HG02970 (cell line): ENCODE results near the gene PRR23E.

Experiments
- ATAC-seq: cut with Tn5 transposase; IDR thresholded peaks from one replicate; pipeline ENCODE4 v1.9.1; 2021; ENCODE audit warnings: mild to moderate bottlenecking, moderate library complexity, moderate number of reproducible peaks; ENCODE audit not compliant: unreplicated experiment, low FRiP score

PRR23E gene

DNA sequence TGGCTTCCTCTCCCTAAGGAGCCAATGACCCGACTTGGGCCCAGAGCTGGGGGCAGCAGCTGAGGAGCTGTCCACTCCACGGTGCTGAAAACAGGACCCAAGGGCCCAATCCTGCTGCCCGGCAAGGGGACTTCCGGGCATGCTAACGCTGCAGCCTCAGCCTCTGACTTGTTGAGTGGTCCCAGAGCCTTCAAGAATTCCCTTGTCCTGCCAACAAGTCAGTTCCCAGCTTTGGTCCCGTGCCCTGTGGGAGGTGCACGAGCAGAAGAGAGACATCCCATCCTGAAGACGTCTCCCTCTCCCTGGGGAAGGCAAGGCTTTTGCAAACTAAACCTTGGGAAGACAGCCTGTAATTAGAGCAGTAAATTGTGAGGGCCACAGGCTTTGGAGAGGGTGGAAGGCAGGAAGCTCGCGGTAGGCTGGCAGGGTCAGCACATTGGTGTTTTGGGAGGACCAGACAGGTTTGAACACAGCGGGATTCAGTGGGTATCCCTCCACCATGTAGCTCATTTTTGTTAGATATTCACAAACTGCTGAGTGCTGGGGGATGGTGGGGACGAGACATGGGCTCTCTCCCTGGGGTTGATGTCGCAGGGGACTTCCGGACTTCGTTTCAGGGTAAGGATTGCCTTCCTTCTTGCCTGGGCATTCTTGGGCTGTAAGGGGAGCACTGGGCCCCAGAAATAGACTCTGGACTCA, 29.8 kb upstream of the PRR23E start:
- no peak for ATAC-seq

DNA sequence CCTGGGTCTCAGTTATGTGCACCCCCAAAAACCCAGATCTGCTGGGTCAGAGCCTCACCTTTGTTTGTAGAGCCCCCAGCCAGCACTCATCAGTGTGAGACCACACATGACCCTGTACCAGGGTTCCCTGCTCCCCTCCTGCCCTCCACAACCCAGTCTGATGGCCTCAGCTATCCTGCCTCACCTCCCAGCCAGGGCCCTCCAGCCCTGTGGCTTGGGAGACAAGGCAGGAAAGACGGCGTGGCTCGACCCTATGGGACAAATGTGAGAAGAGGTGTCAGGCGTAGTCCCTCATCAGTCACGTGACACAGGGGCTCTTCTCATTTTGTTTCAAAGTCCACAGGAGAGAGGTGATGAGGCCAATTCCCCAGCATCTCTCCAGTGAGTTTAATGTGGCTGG, 28.3 kb upstream of the PRR23E start:
- no peak for ATAC-seq

DNA sequence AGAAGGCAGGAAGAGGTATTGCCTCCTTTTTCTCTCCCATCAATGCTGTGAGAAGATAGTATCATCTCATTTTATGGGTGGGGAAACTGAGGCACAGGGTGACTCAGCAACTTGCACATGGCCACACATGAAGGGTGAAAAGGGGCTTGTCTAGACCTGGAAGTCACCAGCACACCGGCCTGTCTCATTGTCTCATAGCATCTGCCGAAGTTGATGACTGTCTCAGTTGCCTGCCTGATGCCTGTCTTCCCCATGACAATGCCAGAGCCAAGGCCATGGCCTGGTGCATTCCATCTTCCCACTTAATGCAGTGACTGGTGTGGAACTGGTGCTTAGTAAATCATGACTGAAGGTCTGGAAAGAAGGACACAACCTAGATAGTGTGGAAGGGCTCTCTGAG, 27.9 kb upstream of the PRR23E start:
- no peak for ATAC-seq

DNA sequence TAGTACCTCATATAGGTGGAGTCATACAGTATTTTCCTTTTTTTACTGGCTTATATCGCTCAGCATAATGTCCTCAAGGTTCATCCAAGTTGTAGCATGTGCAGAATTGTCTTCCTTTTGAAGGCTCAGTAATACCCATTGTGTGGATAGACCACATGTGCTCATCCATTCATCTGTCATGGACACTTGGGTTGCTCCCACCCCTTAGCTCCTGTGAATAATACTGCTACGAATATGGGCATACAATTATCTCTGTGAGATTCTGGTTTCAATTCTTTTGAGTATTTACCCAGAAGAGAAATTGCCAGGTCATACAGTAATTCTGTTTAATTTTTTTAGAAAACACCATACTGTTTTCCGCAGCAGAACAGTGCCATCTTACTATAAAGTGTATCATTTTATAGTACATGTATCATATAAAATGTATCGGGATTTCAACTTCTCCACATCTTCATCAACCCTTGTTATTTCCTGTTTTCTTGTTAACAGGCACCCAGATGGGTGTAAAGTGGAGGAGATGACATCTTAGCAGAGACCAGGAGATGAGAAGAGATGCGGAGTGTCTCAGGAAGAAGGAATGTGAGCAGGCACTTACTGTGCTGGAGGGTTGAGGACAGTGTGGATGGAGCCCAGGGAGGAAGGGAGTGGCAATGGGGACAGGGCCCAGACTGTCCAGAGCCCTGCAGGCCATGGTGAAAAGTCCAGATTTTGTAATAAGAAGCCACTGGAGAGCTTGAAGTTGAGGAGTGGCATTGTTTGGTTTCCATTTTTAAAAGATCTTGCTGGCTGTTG, 27.0 kb upstream of the PRR23E start:
- no peak for ATAC-seq

DNA sequence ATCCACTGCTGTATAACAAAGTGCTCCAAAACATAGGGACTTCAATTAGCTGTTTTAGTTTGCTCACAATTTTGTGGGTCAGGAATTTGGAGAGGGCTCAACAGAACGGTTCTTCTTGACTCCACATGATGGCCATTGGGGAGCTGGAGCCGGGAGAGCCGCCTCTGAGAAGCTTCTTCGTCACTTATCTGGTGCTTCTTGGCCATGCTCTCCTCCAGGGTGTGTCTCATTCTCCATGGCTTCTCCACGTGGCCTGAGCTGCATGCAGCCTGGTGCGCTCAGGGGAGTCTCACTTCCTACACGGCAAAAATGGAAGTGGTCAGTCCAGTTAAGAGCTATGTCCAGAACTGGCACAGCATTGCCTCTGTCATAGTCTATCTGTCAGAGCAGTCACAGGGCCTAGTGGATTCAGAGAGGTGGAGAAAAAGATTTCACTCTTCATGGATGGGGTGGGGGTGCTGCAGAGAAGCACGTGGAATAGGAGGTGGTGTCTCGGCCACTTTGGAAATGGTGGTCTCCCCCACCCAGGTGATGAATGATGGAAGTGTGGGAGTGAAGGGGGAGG, 26.3 kb upstream of the PRR23E start:
- ATAC-seq = no peak

DNA sequence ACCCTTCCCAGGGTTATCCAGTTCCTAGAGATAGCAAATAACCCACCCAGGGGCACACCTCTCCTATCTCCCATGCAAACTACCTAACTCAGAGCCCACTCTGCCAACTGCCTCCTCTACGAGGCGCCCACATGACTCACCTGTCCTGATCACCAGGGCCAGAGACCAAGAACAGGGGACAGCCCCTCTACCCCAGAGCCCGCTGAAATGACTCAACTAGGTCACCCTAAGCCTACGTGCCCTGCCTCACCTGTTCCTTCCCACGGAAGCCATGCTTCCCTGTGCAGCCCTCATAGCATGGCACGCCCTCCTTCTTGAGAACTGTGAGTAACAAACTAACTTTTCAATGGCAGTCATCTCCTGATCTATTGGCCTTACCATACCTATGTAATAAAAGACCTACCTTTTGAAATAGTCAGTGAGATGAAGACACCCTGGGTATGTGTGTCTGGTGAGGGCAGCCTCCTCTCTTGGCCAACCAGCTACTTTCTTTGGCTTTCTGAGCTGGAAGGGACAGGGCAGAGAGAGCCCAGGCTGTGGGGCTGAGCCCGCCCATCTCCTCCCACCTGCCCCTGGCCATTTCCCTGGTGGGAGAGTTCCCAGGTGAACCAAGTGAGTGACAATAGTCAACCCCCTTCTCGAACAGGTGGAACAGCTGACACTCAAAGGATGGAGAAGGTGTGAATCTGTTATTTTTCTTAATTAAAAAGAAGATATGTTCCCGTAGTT, 25.5 kb upstream of the PRR23E start:
- ATAC-seq = no peak

DNA sequence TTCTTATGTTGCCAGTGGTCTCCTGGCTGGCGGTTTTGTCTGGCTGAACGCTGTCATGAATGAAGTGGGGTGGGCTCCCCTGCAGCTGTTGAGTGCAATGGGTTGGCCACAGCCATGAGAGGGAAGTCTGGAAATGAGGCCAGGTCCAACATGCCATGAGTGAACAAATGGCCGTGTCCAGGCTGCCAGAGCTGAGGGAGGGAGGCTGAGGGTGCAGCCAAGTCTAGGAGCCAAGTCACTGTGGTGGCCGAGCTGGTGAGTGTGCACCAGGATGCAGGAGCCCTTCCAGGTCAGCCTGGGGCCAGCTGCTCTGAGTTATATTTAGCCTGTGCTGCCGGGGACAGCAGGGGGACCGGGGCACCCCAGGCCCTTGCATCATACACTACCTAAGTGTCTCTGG, 24.7 kb upstream of the PRR23E start:
- no peak for ATAC-seq

DNA sequence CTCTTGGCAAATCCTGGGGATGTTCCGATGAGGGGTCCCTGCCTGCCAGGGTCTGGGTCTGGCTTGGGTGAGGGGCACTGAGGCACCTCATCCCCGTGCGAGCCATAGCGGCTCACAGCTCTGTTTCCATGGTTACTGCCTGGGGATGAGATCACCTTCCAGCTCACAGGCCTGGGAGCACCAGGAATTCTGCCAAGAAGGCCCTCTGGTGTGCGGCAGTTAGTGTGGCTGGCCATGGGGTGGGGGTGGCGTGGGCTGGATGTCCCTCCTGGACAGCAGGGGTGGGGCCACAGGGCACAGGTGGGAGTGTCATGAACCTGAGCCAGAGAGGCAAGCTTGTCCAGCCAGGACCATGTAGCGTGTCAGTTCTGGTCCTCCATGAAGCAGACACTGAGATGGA, 22.1 kb upstream of the PRR23E start:
- ATAC-seq = no peak

DNA sequence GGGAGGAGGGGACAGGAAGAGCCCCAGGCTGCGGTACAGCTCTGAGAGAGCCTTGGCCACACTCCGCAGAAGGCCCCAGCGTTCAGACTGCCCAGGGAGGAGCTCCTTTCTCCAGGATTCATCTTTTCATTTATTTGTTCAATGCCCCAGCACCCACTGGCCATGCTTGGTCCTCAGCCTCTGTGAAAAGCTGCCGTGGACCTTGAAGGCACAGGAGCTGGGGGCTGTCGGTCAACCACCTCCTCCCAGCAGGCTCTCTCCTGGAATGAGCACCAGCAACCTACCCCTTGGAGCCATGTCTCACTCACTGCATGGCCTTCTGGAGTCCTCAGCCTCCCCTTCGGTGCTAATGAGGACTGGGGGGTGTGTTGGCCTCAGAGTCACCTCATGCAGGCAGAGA, 21.6 kb upstream of the PRR23E start:
- no peak for ATAC-seq

DNA sequence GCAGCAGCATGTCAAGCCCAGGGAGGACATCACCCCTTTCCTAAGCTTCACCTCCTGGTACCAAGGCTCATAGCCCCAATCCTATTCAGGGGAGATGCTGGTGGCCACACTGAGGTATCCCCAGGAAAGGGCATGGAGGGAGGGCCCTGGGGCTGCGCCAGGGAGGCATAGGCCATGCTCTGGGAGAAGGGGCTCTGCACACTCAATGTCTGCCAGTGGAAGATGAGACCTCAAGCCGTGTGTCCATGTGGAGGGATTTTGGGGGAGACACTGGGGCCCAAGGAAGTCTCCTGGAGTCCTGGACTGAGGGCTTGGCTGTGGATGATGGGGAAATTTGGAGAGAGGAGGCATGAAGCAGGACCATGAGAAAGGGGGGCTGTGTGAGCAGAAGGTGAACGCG, 21.2 kb upstream of the PRR23E start:
- no peak for ATAC-seq

DNA sequence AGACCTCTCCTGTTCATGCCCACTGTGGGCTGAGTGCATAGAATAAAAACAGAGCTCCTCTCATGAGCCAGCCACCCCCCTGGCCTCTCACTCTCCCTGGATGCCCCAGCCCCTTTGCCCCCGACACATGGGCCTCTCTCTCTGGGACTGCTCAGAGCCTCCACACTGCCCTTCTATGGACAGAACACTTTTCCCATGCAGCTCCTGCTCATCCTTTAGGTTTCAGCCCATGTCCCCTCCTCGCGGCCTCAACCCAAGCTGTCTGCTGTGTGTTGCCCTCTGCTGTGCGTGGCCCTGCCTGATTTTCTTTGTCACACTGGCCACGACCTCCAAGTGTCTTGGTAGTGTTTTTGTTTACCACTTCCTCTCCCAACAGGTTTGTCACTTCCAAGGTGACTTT, 20.7 kb upstream of the PRR23E start:
- ATAC-seq = no peak

DNA sequence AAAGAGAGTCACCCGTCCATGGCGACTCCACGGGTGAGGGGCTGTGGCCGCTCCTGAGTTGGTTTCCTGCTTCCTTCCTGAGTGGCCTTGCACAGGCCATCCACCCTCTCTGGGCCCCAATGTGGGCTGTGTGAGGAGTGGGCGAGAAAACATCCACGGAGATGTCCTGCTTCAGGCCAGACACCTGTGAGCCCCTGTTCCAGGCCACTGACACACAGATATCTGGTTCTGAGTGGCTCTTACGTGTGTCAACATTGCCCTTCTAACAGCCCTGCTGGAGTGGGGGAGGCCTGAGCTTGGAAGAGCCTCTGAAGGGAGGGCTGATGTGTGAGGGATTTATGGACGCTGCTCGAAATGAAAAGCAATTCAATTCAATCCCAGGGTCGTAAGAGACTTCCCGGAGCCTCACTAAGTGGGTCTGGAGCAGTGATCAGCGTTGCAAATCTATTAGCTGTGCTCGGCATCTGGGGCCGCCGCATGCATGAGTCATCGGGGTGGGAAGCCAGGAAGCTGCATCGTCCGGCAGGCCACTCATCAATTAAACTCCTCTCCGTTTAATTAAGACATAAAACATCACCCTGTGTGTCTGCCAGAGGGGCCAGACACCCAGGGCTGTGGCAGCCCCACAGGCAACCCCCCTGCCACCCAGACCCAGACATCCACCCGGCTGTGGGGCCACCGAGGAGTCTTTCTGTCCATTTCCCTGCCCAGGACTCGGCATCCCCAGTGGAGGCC, 20.0 kb upstream of the PRR23E start:
- no peak for ATAC-seq

DNA sequence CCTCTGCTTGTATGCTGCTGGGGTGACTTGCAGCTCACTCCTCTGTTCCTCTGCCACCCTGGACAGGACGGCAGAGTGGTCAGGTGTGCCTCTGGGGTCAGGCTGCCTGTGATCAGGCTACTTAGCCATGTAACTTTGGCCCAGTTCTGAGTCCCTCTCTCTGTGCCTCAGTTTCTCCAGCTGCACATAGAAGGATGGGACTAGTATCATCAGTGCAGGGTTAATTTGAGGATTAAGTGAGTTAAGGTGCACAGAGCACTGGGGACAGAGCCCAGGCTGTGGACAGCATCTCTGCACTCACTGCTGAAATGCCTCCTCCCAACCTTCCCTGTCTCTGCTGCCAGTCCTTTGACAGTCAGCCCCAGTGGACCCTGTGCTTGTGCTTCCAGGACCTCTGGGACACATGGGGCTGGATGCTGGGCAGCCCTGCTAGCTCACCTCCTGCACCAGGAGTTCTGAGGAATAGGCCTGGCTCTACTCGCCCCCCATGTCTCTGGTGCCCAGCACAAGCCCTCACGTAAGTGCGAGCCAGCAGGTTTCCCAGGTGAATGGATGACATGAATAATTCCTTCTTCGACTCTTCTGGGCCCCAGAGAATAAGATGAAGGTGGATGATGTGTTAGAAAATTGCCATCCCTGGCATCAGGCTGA, 19.3 kb upstream of the PRR23E start:
- ATAC-seq = no peak

DNA sequence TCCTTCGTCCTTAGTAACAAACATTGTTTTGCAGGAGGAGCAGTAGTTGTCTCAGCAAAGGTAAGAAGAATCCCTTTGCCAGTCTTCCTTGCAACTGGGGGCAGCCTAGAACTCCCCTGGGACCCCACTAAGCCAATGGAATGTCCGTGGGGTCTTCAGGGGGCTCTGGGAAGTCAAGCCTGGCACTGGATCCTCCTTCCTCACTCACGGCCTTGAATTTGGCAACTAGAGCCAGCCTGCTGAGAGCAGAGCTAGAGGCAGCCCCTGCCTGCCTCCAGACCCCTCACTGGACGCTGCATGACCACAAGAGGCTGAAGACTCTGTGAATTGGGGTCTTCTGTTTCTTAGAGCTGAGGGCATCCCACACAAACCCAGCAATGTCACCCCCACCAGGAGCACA, 18.6 kb upstream of the PRR23E start:
- ATAC-seq = no peak

DNA sequence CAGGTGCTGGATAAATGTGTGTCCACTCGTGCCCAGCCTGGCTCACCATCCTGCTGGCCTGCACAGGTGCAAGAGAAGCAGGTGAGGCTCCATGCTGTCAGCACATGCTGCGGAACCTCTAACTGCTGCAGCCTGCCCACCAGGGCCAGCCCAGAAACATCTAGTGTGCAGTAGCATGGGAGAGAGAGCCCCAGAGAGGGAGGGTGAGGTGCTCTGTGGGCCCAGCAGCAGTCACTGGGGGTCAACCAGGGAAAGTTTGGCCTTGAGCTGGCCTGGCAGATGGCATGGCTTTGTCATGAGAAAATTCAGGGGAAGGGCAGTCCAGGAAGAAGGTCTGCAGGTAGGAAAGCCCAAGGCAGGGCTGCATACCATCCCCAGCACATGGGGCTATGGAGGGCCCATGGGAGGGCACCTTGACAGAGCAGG, 18.2 kb upstream of the PRR23E start:
- no peak for ATAC-seq

DNA sequence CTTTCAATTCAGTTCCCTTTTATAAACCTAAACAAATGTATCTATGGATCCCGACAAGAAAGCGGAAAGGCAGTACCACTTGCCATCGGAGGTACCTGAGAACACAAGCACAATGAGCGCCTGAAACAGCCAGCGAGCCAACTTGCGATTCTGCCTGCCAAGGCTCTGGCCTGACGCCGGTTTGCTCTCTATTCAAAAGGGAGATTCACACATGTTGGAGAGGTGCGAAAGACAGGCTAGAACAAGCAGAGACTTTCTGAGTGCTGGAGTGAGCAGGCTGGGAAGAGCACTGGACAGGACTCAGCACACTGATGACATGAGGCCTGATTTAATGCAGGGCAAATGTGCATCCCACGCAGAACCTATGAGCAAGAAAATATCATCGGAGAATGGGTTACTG, 17.7 kb upstream of the PRR23E start:
- ATAC-seq = no peak

DNA sequence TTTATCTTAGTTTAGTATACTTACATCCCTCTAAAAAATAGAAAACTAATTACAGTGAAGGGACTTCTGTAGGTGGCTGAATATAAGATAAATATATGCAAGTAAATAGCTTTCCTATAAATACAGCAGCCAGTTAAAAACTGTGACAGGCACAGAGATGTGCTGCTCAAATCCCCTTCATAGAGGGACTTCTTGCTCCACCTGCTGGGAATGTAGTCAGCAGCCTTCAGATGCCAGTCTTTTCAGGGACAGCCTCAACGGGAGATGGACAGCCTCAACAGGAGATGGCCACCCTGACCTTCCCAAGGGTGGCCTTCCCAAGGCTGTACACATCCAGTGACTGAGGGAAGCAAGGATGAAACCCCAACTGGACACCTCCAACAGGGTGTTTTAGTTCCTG, 15.7 kb upstream of the PRR23E start:
- ATAC-seq = no peak

DNA sequence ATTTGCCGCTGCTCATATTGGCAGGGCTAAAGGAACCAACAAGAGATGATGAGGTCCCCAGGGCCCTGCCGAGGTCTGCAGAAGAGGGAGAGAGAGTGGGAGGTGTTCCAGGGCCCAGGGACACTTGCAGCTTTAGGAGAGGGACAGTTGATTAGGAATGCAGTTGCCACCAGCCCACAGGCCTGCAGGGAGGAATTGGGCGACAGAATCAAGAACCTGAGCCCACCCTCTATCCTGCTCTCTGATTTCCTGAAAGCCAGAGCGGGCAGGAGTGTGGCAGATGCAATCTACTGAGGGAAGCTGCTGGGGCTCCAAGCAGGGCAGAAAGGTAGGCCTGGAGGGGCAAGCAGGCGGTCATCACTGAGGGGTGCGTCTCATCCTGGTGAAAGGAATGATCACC, 12.1 kb upstream of the PRR23E start:
- ATAC-seq = no peak

DNA sequence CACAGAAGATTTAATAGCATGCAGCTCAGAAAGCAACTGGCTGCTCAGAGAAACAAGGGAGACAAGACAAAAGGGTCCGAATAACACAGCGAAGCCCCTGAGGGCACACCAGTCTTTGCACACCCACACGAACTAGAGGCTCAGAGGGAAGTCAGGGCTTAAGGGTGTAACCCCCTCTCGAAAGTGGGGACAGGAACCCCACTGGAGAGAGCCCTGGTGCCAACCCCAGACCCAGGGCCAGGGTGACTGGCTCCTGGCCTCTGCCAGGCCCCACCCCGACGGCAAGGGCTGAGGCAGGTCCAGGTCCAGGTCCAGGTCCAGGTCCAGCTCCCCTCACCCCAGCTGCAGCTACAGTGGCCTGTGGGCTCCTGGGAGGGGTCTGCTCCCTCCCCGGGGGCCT, 10.5 kb upstream of the PRR23E start:
- ATAC-seq = no peak
